A673 (cell line): ENCODE measurements around the gene MUSTN1. TPM values are rescaled to one million over a fixed set of nuclear protein-coding genes. Genes with fewer than 3 reads are reported as not detected.

Experiments
- BruUV-seq: library from RNA; stranded (reverse); fragments of 400-500 nt; replicated peaks from 2 replicates; lab custom pipeline; 2021; lab: Mats Ljungman, UMichigan
- CTCF ChIA-PET: fragments of 300-600 bp; sonication (Branson Sonifier 250); formaldehyde crosslinking; loops from one replicate; lab custom pipeline; 2022; ENCODE audit warnings: antibody characterized with exemption; lab: Charles Lee
- POLR2A ChIA-PET: fragments of 300-600 bp; sonication (Branson Sonifier 250); formaldehyde crosslinking; loops from one replicate; lab custom pipeline; 2022; ENCODE audit warnings: antibody characterized with exemption; ENCODE audit not compliant: low non-redundant PET; lab: Charles Lee
- DNase-seq: peaks from one replicate; pipeline ENCODE4 v3.0.0-alpha.2; 2015; ENCODE audit warnings: low spot score
- H3K27ac ChIP-seq: fragments of 200-600 bp; sonication (generic); 2 replicates; pipeline ENCODE4 v1.5.1; 2016; ENCODE audit warnings: mixed run types, low read depth, mild to moderate bottlenecking, mixed read lengths, antibody characterized with exemption, low read length; ENCODE audit not compliant: poor library complexity, severe bottlenecking
- H3K27me3 ChIP-seq: fragments of 200-600 bp; sonication (generic); replicated peaks from 2 replicates; pipeline ENCODE4 v1.6.1; 2017; ENCODE audit warnings: mixed run types, low read depth, mild to moderate bottlenecking, mixed read lengths, antibody characterized with exemption, low read length; ENCODE audit not compliant: insufficient read depth, poor library complexity
- H3K36me3 ChIP-seq: fragments of 200-600 bp; sonication (generic); 2 replicates; pipeline ENCODE4 v1.6.1; 2016; ENCODE audit warnings: mixed run types, mild to moderate bottlenecking, mixed read lengths, antibody characterized with exemption, low read length; ENCODE audit not compliant: insufficient read depth, poor library complexity, severe bottlenecking
- H3K4me1 ChIP-seq: fragments of 200-600 bp; sonication (generic); 2 replicates; pipeline ENCODE4 v1.6.1; 2017; ENCODE audit warnings: mixed run types, mild to moderate bottlenecking, mixed read lengths, antibody characterized with exemption, low read length; ENCODE audit not compliant: insufficient read depth, poor library complexity, severe bottlenecking
- H3K4me3 ChIP-seq: fragments of 200-600 bp; sonication (generic); 2 replicates; pipeline ENCODE4 v1.5.1; 2016; ENCODE audit warnings: low read depth, mixed run types, mild to moderate bottlenecking, mixed read lengths, low read length; ENCODE audit not compliant: poor library complexity, severe bottlenecking
- H3K9me3 ChIP-seq: fragments of 200-600 bp; sonication (generic); 2 replicates; pipeline ENCODE4 v1.6.1; 2016; ENCODE audit warnings: mixed run types, low read depth, mild to moderate bottlenecking, mixed read lengths, antibody characterized with exemption, low read length; ENCODE audit not compliant: poor library complexity, severe bottlenecking
- CTCF ChIP-seq: fragments of 300-800, 200-600 bp; sonication (generic); conservative IDR thresholded peaks from 2 replicates; pipeline ENCODE4 v1.5.1; 2017; ENCODE audit warnings: low read depth, mild to moderate bottlenecking, antibody characterized with exemption, low read length, moderate library complexity, mixed read lengths
- EZH2 ChIP-seq: fragments of 200-600 bp; sonication (generic); IDR thresholded peaks from 2 replicates; pipeline ENCODE4 v1.6.1; 2017; ENCODE audit warnings: borderline replicate concordance, low read depth, mild to moderate bottlenecking, mixed read lengths, antibody characterized with exemption, low read length; ENCODE audit not compliant: poor library complexity, severe bottlenecking
- intact Hi-C: fragments of 100-400 bp; cut with micrococcal nuclease; formaldehyde crosslinking; loops from one replicate; pipeline ENCODE4 v1.10.0; 2022; ENCODE audit not compliant: unreplicated experiment
- total RNA-seq: library from RNA; stranded (reverse); gene quantifications from 2 replicates; pipeline ENCODE4 v1.2.3, GENCODE V29; 2021

Gene MUSTN1
- total RNA-seq, 1 experiment from 2014 or later, result not detected

GRCh38 chr3:52857864-52858263 is 23.0 kb upstream of the MUSTN1 start:
- intact Hi-C loops, result no loop called here
- no peaks in the 10 kb centered on the region for H3K4me1 ChIP-seq
- no peak overlapping the region for H3K4me3 ChIP-seq
- no peaks in the 10 kb centered on the region for H3K36me3 ChIP-seq
- no peak for TF ChIP-seq CTCF
- TF ChIP-seq EZH2, result no peak
- H3K9me3 ChIP-seq, result no peaks in the 10 kb centered on the region
- no peak overlapping the region for H3K27ac ChIP-seq
- CTCF ChIA-PET, result no interaction called here
- POLR2A ChIA-PET, result no interaction called here
- BruUV-seq, result no TSS peak
- H3K27me3 ChIP-seq, result no peaks in the 10 kb centered on the region
- no peak for DNase-seq

GRCh38 chr3:52857133-52857532 is 22.3 kb upstream of the MUSTN1 start:
- no peak for TF ChIP-seq EZH2
- no peaks in the 10 kb centered on the region for H3K9me3 ChIP-seq
- H3K27me3 ChIP-seq, result no peaks in the 10 kb centered on the region
- ChIA-PET CTCF (no interaction called here), POLR2A (no interaction called here)
- no TSS peak for BruUV-seq
- no peaks in the 10 kb centered on the region for H3K4me1 ChIP-seq
- no peak overlapping the region for H3K27ac ChIP-seq
- intact Hi-C loops, result no loop called here
- no peak for DNase-seq
- H3K36me3 ChIP-seq, result no peaks in the 10 kb centered on the region
- no peak overlapping the region for H3K4me3 ChIP-seq

DNA sequence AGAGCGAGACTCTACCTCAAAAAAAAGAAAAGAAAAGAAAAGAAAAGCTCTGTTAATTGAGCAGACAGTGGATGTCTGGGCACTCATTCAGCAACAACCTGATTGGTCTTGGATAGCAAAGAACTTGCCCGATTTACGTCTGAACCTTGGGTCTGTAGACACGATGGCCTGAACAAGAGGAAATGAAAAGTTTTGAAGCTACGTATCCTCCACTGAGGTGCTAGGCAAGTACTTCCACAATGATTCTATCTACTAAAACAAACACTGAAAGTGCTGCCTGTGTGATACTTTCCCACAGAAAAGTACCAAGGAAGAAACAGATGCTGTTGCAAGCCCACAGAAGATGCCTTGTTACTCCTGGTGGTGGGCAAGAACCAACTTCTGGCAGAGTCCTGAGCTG is 21.8 kb upstream of the MUSTN1 start:
- Histone ChIP-seq H3K4me1 (no peaks in the 10 kb centered on the region), H3K36me3 (no peaks in the 10 kb centered on the region), H3K27ac (no peak overlapping the region), H3K27me3 (no peaks in the 10 kb centered on the region), H3K9me3 (no peaks in the 10 kb centered on the region), H3K4me3 (no peak overlapping the region)
- intact Hi-C loops, result no loop called here
- BruUV-seq, result no TSS peak
- TF ChIP-seq EZH2 (no peak), CTCF (no peak)
- CTCF ChIA-PET, result no interaction called here
- no peak for DNase-seq
- POLR2A ChIA-PET, result no interaction called here

DNA sequence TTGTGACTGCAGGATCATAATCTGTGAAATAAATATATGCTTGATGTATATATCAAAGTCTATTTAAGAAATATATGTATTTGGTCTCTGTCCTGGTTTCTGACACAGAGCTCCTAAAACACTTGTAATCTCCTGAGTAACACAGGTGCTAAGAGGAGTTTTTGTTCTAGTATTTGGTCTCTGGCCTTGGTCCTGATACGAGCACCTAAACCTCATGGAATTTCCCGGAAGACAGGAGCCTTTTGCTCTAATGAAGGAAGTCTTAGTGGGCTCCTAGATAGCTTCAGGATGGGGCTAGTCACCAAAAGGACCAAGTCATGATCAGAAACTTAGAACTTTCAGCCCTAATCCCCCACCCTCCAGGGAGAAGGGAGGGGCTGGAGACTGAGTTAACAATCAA is 19.2 kb upstream of the MUSTN1 start:
- no TSS peak for BruUV-seq
- CTCF ChIA-PET, result no interaction called here
- no peaks in the 10 kb centered on the region for H3K4me1 ChIP-seq
- H3K27ac ChIP-seq, result no peak overlapping the region
- POLR2A ChIA-PET, result no interaction called here
- H3K9me3 ChIP-seq, result no peaks in the 10 kb centered on the region
- H3K4me3 ChIP-seq, result no peak overlapping the region
- TF ChIP-seq EZH2 (no peak), CTCF (no peak)
- DNase-seq, result no peak
- no peaks in the 10 kb centered on the region for H3K36me3 ChIP-seq
- no peaks in the 10 kb centered on the region for H3K27me3 ChIP-seq
- intact Hi-C loops, result loop anchor here (5.0 kb wide), 1 partner anchor 218 kb away; no protein-coding TSS in a partner anchor
